ENCODE results near the gene CELF2.

DNA sequence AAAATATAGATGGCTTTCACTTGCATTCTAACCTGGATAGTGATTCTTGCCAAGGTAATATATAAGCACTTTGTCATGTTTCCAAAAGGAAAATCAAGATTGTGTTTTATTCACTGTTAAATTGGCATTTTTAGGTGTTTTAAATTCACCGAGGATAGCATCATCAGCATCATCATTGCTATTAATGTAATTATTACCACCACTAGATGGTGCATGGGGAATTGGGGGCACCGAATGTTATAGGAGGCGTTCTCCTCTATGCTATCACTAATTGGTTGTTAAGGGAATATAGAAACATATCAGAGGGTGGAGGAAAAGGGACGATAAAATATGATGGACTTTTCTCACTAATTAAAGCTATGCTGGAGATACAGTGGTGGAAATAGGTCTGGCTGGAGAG, 95.5 kb downstream of the CELF2 start:
- TF ChIP-seq, protein P1, sequence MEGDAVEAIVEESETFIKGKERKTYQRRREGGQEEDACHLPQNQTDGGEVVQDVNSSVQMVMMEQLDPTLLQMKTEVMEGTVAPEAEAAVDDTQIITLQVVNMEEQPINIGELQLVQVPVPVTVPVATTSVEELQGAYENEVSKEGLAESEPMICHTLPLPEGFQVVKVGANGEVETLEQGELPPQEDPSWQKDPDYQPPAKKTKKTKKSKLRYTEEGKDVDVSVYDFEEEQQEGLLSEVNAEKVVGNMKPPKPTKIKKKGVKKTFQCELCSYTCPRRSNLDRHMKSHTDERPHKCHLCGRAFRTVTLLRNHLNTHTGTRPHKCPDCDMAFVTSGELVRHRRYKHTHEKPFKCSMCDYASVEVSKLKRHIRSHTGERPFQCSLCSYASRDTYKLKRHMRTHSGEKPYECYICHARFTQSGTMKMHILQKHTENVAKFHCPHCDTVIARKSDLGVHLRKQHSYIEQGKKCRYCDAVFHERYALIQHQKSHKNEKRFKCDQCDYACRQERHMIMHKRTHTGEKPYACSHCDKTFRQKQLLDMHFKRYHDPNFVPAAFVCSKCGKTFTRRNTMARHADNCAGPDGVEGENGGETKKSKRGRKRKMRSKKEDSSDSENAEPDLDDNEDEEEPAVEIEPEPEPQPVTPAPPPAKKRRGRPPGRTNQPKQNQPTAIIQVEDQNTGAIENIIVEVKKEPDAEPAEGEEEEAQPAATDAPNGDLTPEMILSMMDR (conservative IDR thresholded peaks at IDR 0.05; ENCODE audit: low read depth, low read length): no peak
- TF ChIP-seq POLR2A (IDR thresholded peaks at IDR 0.05; ENCODE audit: low read depth, low read length) (no peak), SMC3 (IDR thresholded peaks at IDR 0.05; ENCODE audit: low read depth, low read length) (no peak), RCOR1 (IDR thresholded peaks at IDR 0.05; ENCODE audit: insufficient replicate concordance, low read length) (no peak), MAZ (IDR thresholded peaks at IDR 0.05; ENCODE audit: borderline replicate concordance, low read depth, low read length) (no peak), MXI1 (IDR thresholded peaks at IDR 0.05; ENCODE audit: borderline replicate concordance, low read depth, low read length) (no peak), CEBPB (IDR thresholded peaks at IDR 0.05; ENCODE audit: low read depth, low read length) (no peak), NFE2L2 (IDR thresholded peaks at IDR 0.05; ENCODE audit: low read depth, low read length) (no peak), FOS (IDR thresholded peaks at IDR 0.05; ENCODE audit: low read depth, low read length) (no peak), RAD21 (IDR thresholded peaks at IDR 0.05; ENCODE audit: low read length) (no peak), MAFK (IDR thresholded peaks at IDR 0.05; ENCODE audit: low read depth, low read length) (no peak)
- TF ChIP-seq, protein P2, sequence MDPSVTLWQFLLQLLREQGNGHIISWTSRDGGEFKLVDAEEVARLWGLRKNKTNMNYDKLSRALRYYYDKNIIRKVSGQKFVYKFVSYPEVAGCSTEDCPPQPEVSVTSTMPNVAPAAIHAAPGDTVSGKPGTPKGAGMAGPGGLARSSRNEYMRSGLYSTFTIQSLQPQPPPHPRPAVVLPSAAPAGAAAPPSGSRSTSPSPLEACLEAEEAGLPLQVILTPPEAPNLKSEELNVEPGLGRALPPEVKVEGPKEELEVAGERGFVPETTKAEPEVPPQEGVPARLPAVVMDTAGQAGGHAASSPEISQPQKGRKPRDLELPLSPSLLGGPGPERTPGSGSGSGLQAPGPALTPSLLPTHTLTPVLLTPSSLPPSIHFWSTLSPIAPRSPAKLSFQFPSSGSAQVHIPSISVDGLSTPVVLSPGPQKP (IDR thresholded peaks at IDR 0.05; ENCODE audit: borderline replicate concordance, low read depth, low read length): no peak
